ENCODE results near the gene GABRG3. TPM values are rescaled to one million over a fixed set of nuclear protein-coding genes. Genes with fewer than 3 reads are reported as not detected.

The GABRG3 gene
- total RNA-seq, 1 donor from 2014 or later = 0.08 TPM

DNA sequence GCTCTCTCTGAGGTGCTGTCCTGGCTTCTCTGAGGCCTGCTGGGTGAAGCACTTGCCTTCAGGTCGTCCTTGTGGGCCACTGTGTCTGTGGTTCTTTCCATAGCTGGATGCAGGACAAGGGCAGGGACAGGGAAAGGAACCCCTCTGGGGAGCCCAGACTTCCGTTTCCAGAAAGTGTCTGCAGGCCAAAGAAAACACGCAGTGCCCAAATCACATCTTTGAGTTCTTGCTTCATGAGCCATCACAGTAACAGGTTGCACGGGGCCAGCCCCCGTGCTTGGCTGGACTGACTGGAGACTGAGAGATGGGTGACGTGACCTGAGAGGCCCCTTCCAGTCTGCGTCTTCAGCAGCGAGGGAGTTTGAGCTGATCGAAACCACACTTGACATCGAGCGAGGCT lies 115.8 kb downstream of the GABRG3 start:
- TF ChIP-seq, protein P1, sequence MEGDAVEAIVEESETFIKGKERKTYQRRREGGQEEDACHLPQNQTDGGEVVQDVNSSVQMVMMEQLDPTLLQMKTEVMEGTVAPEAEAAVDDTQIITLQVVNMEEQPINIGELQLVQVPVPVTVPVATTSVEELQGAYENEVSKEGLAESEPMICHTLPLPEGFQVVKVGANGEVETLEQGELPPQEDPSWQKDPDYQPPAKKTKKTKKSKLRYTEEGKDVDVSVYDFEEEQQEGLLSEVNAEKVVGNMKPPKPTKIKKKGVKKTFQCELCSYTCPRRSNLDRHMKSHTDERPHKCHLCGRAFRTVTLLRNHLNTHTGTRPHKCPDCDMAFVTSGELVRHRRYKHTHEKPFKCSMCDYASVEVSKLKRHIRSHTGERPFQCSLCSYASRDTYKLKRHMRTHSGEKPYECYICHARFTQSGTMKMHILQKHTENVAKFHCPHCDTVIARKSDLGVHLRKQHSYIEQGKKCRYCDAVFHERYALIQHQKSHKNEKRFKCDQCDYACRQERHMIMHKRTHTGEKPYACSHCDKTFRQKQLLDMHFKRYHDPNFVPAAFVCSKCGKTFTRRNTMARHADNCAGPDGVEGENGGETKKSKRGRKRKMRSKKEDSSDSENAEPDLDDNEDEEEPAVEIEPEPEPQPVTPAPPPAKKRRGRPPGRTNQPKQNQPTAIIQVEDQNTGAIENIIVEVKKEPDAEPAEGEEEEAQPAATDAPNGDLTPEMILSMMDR (IDR thresholded peaks at IDR 0.05; ENCODE audit: insufficient read depth, low read length, poor library complexity, severe bottlenecking) = no peak
- Histone ChIP-seq H3K4me3 (ENCODE audit: low read depth, low read length) (no peak overlapping the region), H3K27me3 (ENCODE audit: control insufficient read depth, insufficient read depth, low read length) (no peaks in the 10 kb centered on the region), H3K36me3 (ENCODE audit: control insufficient read depth, insufficient read depth, low read length) (no peaks in the 10 kb centered on the region)
- DNase-seq (ENCODE audit: low read depth) = no peak

DNA sequence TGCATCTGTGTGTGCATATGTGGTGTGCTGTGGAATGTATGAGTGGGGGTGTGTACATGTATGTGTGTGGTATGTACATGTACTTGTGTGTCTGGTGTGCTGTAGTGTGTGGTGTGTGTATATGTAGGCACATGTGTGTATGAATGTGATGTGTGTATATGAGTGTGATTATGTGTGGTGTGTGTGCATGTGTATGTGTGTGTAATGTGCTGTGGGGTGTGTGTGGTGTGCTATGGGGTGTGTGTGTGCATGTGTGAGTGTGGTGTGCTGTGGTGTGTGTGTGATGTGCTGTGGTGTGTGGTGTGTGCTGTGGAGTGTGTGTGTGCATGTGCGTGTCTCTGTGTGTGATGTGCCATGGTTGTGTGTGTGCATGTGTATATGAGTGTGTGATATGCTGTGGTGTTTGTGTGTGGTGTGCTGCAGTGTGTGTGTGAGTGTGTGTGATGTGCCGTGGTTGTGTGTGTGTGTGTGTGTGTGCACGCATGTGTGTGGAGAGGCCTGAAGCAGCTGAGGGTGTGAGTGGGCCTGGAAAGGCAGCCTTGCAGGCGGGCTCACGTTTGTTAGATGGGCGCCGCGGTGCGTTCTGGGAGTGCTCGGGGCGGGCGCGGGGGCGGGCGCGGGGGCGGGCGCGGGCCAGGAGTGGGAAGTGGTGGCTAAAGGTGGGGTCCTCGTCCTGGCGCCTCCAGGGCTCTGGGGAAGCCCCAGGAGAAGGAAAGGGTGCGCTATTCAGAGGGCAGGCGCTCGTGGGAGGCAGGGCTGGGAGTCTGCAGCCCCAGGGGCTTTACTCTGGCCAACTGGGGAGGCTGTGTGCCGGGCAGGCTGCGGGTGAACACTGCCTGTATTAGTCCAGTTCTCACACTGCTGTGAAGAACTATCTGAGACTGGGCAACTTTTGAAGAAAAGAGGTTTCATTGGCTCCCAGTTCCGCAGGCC lies 116.9 kb downstream of the GABRG3 start:
- no peaks in the 10 kb centered on the region for H3K36me3 ChIP-seq (ENCODE audit: control insufficient read depth, insufficient read depth, low read length)
- DNase-seq (ENCODE audit: low read depth) = no peak
- TF ChIP-seq, protein P1 (IDR thresholded peaks at IDR 0.05; ENCODE audit: insufficient read depth, low read length, poor library complexity, severe bottlenecking) = no peak
- no peaks in the 10 kb centered on the region for H3K27me3 ChIP-seq (ENCODE audit: control insufficient read depth, insufficient read depth, low read length)
- no peak overlapping the region for H3K4me3 ChIP-seq (ENCODE audit: low read depth, low read length)

DNA sequence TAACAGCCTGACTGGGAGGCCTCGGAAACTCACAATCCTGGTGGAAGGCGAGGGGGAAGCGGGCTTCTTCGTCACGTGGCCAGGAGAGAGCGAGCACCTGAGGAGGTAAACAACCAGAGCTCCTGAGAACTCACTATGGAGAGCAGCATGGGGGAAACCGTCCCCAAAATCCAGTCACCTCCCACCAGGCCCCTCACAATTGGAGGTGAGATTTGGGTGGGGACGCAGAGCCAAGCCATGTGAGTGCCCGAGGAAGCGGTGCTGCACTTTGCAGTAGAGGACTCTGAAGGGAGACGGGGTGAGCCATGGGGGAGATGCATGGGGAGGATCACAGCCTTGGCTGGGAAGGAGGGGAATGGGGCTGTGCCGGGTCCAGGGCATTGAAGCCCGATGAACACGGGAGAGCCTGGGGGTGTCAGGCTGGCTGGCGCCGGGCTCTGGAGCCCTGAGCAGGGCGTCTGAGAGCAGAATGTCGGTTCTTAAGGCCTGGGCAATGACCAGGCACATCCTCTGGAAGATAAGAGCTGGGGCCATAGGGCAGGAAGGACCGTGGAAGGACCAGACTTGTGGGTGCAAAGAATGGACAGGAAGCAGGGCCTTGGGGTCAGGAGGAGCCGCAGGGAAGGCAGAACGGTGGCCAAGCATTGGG lies 117.7 kb downstream of the GABRG3 start:
- DNase-seq (ENCODE audit: low read depth) = no peak
- H3K4me3 ChIP-seq (ENCODE audit: low read depth, low read length) = no peak overlapping the region
- no peaks in the 10 kb centered on the region for H3K36me3 ChIP-seq (ENCODE audit: control insufficient read depth, insufficient read depth, low read length)
- H3K27me3 ChIP-seq (ENCODE audit: control insufficient read depth, insufficient read depth, low read length) = no peaks in the 10 kb centered on the region
- TF ChIP-seq, protein P1 (IDR thresholded peaks at IDR 0.05; ENCODE audit: insufficient read depth, low read length, poor library complexity, severe bottlenecking) = no peak

DNA sequence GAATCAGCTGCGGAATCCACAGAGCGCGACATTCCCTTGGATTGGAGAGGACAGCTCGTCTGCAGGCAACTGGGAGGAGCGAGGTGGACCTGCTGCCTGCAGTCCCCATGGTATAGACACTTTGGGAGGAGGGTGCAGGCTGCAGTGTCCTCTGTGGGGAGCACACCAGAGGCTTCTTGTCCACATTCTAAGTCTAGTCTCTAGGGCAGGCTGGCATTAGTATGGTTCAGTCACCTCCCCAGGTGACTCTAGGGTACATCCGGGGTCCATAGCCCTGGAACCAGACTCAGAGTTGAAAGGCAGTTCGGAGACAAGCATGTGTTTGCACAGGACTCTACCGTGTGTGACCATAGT lies 118.2 kb downstream of the GABRG3 start:
- H3K36me3 ChIP-seq (ENCODE audit: control insufficient read depth, insufficient read depth, low read length) = no peaks in the 10 kb centered on the region
- H3K27me3 ChIP-seq (ENCODE audit: control insufficient read depth, insufficient read depth, low read length) = no peaks in the 10 kb centered on the region
- TF ChIP-seq, protein P1 (IDR thresholded peaks at IDR 0.05; ENCODE audit: insufficient read depth, low read length, poor library complexity, severe bottlenecking) = no peak
- no peak overlapping the region for H3K4me3 ChIP-seq (ENCODE audit: low read depth, low read length)
- DNase-seq (ENCODE audit: low read depth) = no peak

DNA sequence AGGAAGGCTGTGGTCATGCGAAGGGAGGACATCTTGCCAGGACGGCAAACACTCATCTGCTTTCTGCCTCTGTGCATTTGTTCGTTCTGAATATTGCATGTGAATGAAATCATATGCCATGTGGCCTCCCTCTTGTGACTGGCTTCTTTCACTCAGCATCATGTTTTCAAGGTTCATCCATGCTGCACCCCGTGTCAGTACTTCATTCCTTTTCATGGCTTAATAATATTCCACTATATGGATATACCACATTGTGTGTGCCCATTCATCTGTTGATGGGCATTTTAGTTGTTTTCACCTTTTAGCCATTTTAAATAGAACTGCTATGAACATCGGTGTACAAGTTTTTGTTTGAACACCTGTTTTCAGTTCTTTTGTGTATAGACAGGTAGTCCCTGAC lies 118.7 kb downstream of the GABRG3 start:
- no peaks in the 10 kb centered on the region for H3K27me3 ChIP-seq (ENCODE audit: control insufficient read depth, insufficient read depth, low read length)
- TF ChIP-seq, protein P1 (IDR thresholded peaks at IDR 0.05; ENCODE audit: insufficient read depth, low read length, poor library complexity, severe bottlenecking) = no peak
- no peaks in the 10 kb centered on the region for H3K36me3 ChIP-seq (ENCODE audit: control insufficient read depth, insufficient read depth, low read length)
- H3K4me3 ChIP-seq (ENCODE audit: low read depth, low read length) = no peak overlapping the region
- no peak for DNase-seq (ENCODE audit: low read depth)
